ENCODE results near the gene NPY4R. TPM values are rescaled to one million over a fixed set of nuclear protein-coding genes. Genes with fewer than 3 reads are reported as not detected.
A peak's percentile ranks its signal among the peaks of the same experiment; 100 is the strongest.
"Not testable (repeated sequence)": the region's sequence is repeated elsewhere in the genome, so short reads cannot be mapped to it uniquely, and the experiment has no call there.

Gene NPY4R
- total RNA-seq, 1 donor from 2014 or later = not detected

- not testable (repeated sequence) for DNase-seq
Observed at GRCh38 chr10:46455992-46456391, 9.8 kb downstream of the NPY4R start.

- DNase-seq = not testable (repeated sequence)
Observed at GRCh38 chr10:46451365-46451764, 14.4 kb downstream of the NPY4R start.

DNA sequence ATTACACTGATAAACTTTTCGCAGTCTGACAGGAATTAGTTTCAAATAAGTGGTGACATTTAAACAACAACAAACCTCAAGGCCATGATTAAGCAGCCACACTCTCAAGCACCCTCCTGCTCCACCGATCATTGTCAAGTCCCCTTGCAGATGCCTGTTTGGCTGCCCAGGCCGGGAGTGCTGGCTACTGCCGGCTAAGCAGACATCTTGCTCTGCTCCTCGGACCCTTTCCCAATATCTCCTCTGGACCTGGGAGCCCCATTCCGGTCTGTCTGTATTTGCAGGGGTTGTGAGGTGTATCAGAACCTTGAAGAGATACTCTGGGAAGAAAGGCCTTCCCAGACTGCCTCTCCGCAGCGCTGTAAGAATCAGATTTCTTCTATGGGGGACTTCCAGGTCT, 14.9 kb downstream of the NPY4R start:
- not testable (repeated sequence) for DNase-seq

GRCh38 chr10:46447439-46447838, 18.3 kb downstream of the NPY4R start:
- not testable (repeated sequence) for DNase-seq

DNA sequence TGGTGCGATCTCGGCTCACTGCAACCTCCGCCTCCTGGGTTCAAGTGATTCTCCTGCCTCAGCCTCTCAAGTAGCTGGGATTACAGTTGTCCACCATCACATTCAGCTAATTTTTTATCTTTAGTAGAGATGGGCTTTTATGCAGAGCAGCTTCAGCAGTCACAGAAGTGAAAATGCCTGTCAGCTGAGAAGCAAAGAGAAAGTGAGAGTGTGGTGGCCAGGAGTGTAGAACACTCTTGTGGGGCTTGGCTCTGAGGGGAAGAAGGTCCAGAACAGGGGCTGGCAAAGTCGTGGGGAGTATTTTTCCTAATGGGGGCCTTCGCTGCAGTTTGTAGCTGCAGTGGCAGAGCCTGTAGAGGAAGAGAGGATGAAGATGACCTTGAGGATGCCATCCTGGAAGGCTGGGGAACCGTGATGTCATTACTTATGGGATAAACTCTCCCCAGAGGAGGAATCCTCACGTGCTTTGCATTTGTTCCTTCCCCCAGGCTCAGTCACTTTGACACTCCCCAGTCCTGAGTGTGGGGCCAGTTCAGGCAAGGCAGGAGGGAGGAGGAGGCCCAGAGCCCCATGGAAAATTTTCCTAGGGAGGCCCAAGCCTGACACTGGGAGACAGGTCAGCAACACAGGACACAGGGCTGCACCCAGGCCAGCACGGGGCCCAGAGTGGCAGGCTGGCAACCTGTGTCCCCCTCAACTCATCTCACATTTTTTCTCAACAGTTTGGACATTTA, 20.2 kb downstream of the NPY4R start:
- DNase-seq = not testable (repeated sequence)

GRCh38 chr10:46443422-46443821, 22.3 kb downstream of the NPY4R start:
- DNase-seq = not testable (repeated sequence)

GRCh38 chr10:46442706-46443275, 23.0 kb downstream of the NPY4R start:
- not testable (repeated sequence) for DNase-seq

- DNase-seq = peak; percentile 31
Observed at GRCh38 chr10:46441837-46442278, 23.9 kb downstream of the NPY4R start.

GRCh38 chr10:46440942-46441341, 24.8 kb downstream of the NPY4R start:
- DNase-seq = not testable (repeated sequence)

GRCh38 chr10:46423550-46423949, 42.2 kb downstream of the NPY4R start:
- DNase-seq = not testable (repeated sequence)

DNA sequence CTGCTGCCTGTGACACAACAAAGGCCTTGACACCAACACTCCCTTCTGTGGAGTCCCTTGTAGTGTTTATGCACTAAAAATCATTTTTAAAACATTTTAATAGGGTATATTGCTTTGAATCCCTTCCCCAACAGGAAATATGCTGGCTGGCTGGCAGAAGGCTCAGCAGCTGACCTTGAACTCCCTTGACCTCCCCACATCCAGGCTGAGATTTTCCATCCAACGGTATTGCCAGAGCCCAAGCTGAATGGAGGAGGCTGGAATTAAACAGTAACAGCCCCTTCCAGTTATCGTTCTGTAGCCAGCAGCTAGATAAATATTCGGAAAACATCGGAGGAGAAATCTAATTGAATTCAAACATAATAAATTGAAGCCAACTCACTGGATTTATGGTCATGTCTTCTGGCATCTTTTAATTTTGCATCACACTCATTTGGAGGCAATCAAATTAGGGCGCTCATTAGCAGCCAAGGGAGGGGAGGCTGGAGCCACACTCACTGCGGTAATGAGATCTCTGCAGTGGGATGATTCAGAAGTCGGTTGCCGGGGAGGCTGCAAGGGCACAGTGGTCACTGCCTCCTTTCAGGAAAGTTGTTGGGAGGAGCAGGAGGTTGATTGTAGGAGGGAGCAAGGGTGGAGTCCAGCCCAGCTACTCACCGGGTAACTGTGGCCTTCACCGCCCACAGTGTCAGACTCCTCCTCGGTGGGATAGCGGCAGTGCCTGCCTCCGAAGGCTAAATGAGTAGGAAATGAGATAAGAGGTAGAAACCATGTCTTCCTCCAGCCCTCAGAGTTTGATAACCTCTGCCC, 46.0 kb downstream of the NPY4R start:
- DNase-seq = not testable (repeated sequence)

DNA sequence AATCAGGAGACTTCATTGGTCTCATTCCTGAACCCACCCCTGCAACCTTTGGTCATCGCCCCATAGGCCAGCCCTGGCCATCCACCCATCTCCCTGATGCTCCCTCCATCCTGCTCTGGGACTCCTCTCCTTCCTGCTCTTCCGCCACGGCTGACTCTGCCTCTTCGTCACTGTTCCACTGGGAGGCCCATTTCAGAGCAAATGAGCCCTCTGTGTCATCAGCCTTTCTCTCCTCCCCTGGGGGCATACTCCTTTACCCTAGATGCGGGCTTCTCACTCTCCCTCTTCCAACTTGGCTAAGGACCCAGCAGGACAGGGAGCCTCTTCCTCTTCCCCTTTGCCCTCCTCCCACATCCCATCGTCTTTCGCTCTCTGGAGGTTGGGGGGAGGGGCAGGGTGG, 47.5 kb downstream of the NPY4R start:
- DNase-seq = not testable (repeated sequence)

- not testable (repeated sequence) for DNase-seq
Observed at GRCh38 chr10:46415291-46415690, 50.5 kb downstream of the NPY4R start.

GRCh38 chr10:46412665-46413064, 53.1 kb downstream of the NPY4R start:
- DNase-seq = not testable (repeated sequence)

- not testable (repeated sequence) for DNase-seq
Observed at GRCh38 chr10:46411123-46411522, 54.6 kb downstream of the NPY4R start.

Other genes with a start within 250 kb of the NPY4R start
- gene ANTXRL, start 179.0 kb downstream of the NPY4R start, total RNA-seq = not detected
- gene ANXA8L1, start 90.2 kb downstream of the NPY4R start, total RNA-seq = not detected
- gene GPRIN2, start 90.7 kb upstream of the NPY4R start, total RNA-seq = 19.3 TPM
- 0.47 TPM for gene SYT15, start 113.2 kb upstream of the NPY4R start, total RNA-seq

Data from occipital lobe (tissue), 2 donors.